ENCODE data around the gene SLC66A2. TPM values are rescaled to one million over a fixed set of nuclear protein-coding genes. Genes with fewer than 3 reads are reported as not detected.

Gene SLC66A2
- total RNA-seq, 4 donors from 2014 or later, result 65.6 to 112 (median 75.3) TPM

- DNase-seq (ENCODE audit: low spot score in 2 of 2), result peak in 1 of 2 donors; percentile 49
- TF ChIP-seq POLR2A (IDR thresholded peaks at IDR 0.05), result no peak
- no peak overlapping the region for H3K4me3 ChIP-seq (ENCODE audit: low read depth, poor library complexity, severe bottlenecking)
- 89 to 94% methylated on average over 9 of the region's 9 CpGs for WGBS, 2 donors
- intact Hi-C loops (cut with DNase I; ENCODE audit: low total_unique reads), result loop anchor here (10.0 kb wide), 1 partner anchor 143 kb away; the partner anchor contains the start of gene KCNG2
Observed at GRCh38 chr18:79938196-79938595, 13.3 kb downstream of the SLC66A2 start.

GRCh38 chr18:79937103-79937860 is 14.2 kb downstream of the SLC66A2 start:
- WGBS, 2 donors, result 95 to 96% methylated on average over 25 of the region's 25 CpGs
- peak in 1 of 2 donors; percentile 39 for DNase-seq (ENCODE audit: low spot score in 2 of 2)
- no peak overlapping the region for H3K4me3 ChIP-seq (ENCODE audit: low read depth, poor library complexity, severe bottlenecking)
- intact Hi-C loops (cut with DNase I; ENCODE audit: low total_unique reads), result loop anchor here (10.0 kb wide), 1 partner anchor 142 kb away; the partner anchor contains the start of gene KCNG2
- no peak for TF ChIP-seq POLR2A (IDR thresholded peaks at IDR 0.05)
- no peak for TF ChIP-seq CTCF (IDR thresholded peaks at IDR 0.05)

GRCh38 chr18:79936641-79937040 is 14.8 kb downstream of the SLC66A2 start:
- TF ChIP-seq POLR2A (IDR thresholded peaks at IDR 0.05) (no peak), CTCF (IDR thresholded peaks at IDR 0.05) (no peak)
- intact Hi-C loops (cut with DNase I; ENCODE audit: low total_unique reads), result loop anchor here (10.0 kb wide), 1 partner anchor 142 kb away; the partner anchor contains the start of gene KCNG2
- DNase-seq (ENCODE audit: low spot score in 2 of 2), result peak in 1 of 2 donors; percentile 80
- 93 to 96% methylated on average over 12 of the region's 12 CpGs for WGBS, 2 donors
- no peak overlapping the region for H3K4me3 ChIP-seq (ENCODE audit: low read depth, poor library complexity, severe bottlenecking)

- DNase-seq (ENCODE audit: low spot score in 2 of 2), result peak in 1 of 2 donors; percentile 46
- intact Hi-C loops (cut with DNase I; ENCODE audit: low total_unique reads), result loop anchor here (10.0 kb wide), 1 partner anchor 141 kb away; the partner anchor contains the start of gene KCNG2
- no peak overlapping the region for H3K4me3 ChIP-seq (ENCODE audit: low read depth, poor library complexity, severe bottlenecking)
- 91 to 95% methylated on average over 6 of the region's 6 CpGs for WGBS, 2 donors
- TF ChIP-seq POLR2A (IDR thresholded peaks at IDR 0.05) (no peak), CTCF (IDR thresholded peaks at IDR 0.05) (no peak)
Observed at GRCh38 chr18:79935925-79936324, 15.5 kb downstream of the SLC66A2 start.

- no peak overlapping the region for H3K4me3 ChIP-seq (ENCODE audit: low read depth, poor library complexity, severe bottlenecking)
- intact Hi-C loops (cut with DNase I; ENCODE audit: low total_unique reads), result loop anchor here (10.0 kb wide), 1 partner anchor 141 kb away; the partner anchor contains the start of gene KCNG2
- TF ChIP-seq CTCF (IDR thresholded peaks at IDR 0.05) (no peak), POLR2A (IDR thresholded peaks at IDR 0.05) (no peak)
- no peak for DNase-seq (ENCODE audit: low spot score in 2 of 2)
- 98 to 100% methylated on average over 3 of the region's 3 CpGs for WGBS, 2 donors
Observed at GRCh38 chr18:79935499-79935898, 16.0 kb downstream of the SLC66A2 start.

GRCh38 chr18:79935098-79935480 is 16.4 kb downstream of the SLC66A2 start:
- no peak overlapping the region for H3K4me3 ChIP-seq (ENCODE audit: low read depth, poor library complexity, severe bottlenecking)
- intact Hi-C loops (cut with DNase I; ENCODE audit: low total_unique reads), result loop anchor here (10.0 kb wide), 1 partner anchor 140 kb away; the partner anchor contains the start of gene KCNG2
- peak in 1 of 2 donors; percentile 26 for DNase-seq (ENCODE audit: low spot score in 2 of 2)
- TF ChIP-seq CTCF (IDR thresholded peaks at IDR 0.05), result no peak
- TF ChIP-seq POLR2A (IDR thresholded peaks at IDR 0.05), result no peak
- 69 to 81% methylated on average over 5 of the region's 5 CpGs for WGBS, 2 donors

Data from lower leg skin (tissue), 4 donors.